Stomach (tissue), 4 donors: Measurements from ENCODE around the gene ZSWIM5.

Source experiments
- EP300 ChIP-seq: sonication (generic); formaldehyde crosslinking; IDR thresholded peaks from one replicate; pipeline ENCODE4 v1.6.1; 2017; ENCODE audit warnings: antibody characterized with exemption
- POLR2A ChIP-seq, 4 donors: fragments of 450-650 bp; IDR thresholded peaks; one replicate each; pipeline ENCODE4 v1.6.1; 2016; ENCODE audit warnings: antibody characterized with exemption in 4 of 4, control low read depth in 2 of 4, mild to moderate bottlenecking in 1 of 4, moderate library complexity in 1 of 4
- POLR2AphosphoS5 ChIP-seq, 3 donors: sonication (generic); formaldehyde crosslinking; IDR thresholded peaks; one replicate each; pipeline ENCODE4 v1.6.1; 2016; ENCODE audit warnings: antibody characterized with exemption in 3 of 3
- TF ChIP-seq, protein P1 (sequence below), 7 experiments: fragments of 450-650 bp in 4 of 7; fragments of 200-600 bp in 3 of 7; sonication (generic) in 3 of 7; IDR thresholded peaks; one replicate each; pipeline ENCODE4 v1.5.1; 2016 to 2019; ENCODE audit warnings: antibody characterized with exemption in 7 of 7, control low read depth in 2 of 7, mild to moderate bottlenecking in 1 of 7

DNA sequence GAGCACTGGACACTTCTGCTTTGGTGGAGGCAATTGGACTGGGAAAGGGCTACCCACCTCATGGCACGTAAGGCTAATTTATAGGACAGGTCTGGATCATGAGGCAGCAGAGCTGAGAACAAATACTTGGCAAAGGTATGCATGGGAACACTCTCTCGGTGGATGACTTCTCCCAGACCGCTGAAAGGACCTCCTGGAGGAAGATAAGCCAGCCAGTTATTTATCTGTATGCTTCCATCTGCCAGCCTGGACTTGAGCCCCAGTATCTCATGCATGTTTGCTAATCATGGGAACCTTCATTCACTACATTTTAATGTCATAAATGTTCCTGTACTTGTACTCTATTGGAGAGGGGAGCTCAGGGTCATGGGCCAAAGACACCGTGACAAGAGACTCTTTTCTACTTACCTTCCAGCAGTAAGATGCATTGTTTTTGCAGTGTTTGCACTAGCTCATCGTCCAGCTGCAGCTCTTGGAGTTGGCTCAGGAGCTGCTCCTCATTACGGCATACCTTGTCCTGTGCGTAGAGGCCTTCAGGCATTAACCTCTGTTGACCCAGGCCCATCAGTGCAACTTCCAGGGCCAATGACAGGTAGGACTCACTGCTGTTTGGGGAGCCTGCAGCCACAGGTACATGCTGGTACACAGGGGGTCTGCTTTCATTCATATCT lies 170.6 kb downstream of the ZSWIM5 start:
- TF ChIP-seq POLR2AphosphoS5 (IDR thresholded peaks at IDR 0.05) (no peak), EP300 (no peak), POLR2A (IDR thresholded peaks at IDR 0.05) (no peak)
- TF ChIP-seq, protein P1, sequence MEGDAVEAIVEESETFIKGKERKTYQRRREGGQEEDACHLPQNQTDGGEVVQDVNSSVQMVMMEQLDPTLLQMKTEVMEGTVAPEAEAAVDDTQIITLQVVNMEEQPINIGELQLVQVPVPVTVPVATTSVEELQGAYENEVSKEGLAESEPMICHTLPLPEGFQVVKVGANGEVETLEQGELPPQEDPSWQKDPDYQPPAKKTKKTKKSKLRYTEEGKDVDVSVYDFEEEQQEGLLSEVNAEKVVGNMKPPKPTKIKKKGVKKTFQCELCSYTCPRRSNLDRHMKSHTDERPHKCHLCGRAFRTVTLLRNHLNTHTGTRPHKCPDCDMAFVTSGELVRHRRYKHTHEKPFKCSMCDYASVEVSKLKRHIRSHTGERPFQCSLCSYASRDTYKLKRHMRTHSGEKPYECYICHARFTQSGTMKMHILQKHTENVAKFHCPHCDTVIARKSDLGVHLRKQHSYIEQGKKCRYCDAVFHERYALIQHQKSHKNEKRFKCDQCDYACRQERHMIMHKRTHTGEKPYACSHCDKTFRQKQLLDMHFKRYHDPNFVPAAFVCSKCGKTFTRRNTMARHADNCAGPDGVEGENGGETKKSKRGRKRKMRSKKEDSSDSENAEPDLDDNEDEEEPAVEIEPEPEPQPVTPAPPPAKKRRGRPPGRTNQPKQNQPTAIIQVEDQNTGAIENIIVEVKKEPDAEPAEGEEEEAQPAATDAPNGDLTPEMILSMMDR (IDR thresholded peaks at IDR 0.05): no peak
